ENCODE measurements around the gene TCN2.
"Not testable (repeated sequence)": the region's sequence is repeated elsewhere in the genome, so short reads cannot be mapped to it uniquely, and the experiment has no call there.

The TCN2 gene

GRCh38 chr22:30606455-30607299 is at the start of gene TCN2:
TSS of gene TCN2 (plus strand) at chr22:30607174. CDS start at chr22:30607332, 158 bp downstream.
- peak in 1 of 2 donors; percentile 3 for DNase-seq (ENCODE audit: low read depth in 2 of 2)

- DNase-seq (ENCODE audit: low read depth in 2 of 2): no peak
Measured at GRCh38 chr22:30557243-30557642, 49.7 kb upstream of the TCN2 start.

- no peak for DNase-seq (ENCODE audit: low read depth in 2 of 2)
Measured at GRCh38 chr22:30559889-30560288, 47.1 kb upstream of the TCN2 start.

- not testable (repeated sequence) for DNase-seq (ENCODE audit: low read depth in 2 of 2)
Measured at GRCh38 chr22:30560643-30561202, 46.3 kb upstream of the TCN2 start.

- no peak for DNase-seq (ENCODE audit: low read depth in 2 of 2)
Measured at GRCh38 chr22:30561402-30562189, 45.4 kb upstream of the TCN2 start.

GRCh38 chr22:30562366-30562765 is 44.6 kb upstream of the TCN2 start:
- no peak for DNase-seq (ENCODE audit: low read depth in 2 of 2)

GRCh38 chr22:30564045-30564760 is 42.8 kb upstream of the TCN2 start:
- no peak for DNase-seq (ENCODE audit: low read depth in 2 of 2)

GRCh38 chr22:30564761-30565119 is 42.2 kb upstream of the TCN2 start:
- no peak for DNase-seq (ENCODE audit: low read depth in 2 of 2)

- no peak for DNase-seq (ENCODE audit: low read depth in 2 of 2)
Measured at GRCh38 chr22:30565341-30565740, 41.6 kb upstream of the TCN2 start.

- no peak for DNase-seq (ENCODE audit: low read depth in 2 of 2)
Measured at GRCh38 chr22:30566125-30566524, 40.8 kb upstream of the TCN2 start.

GRCh38 chr22:30567277-30567676 is 39.7 kb upstream of the TCN2 start:
- DNase-seq (ENCODE audit: low read depth in 2 of 2): not testable (repeated sequence)

- no peak for DNase-seq (ENCODE audit: low read depth in 2 of 2)
Measured at GRCh38 chr22:30568137-30568805, 38.7 kb upstream of the TCN2 start.

- no peak for DNase-seq (ENCODE audit: low read depth in 2 of 2)
Measured at GRCh38 chr22:30569674-30570202, 37.2 kb upstream of the TCN2 start.

GRCh38 chr22:30572210-30572609 is 34.8 kb upstream of the TCN2 start:
- no peak for DNase-seq (ENCODE audit: low read depth in 2 of 2)

GRCh38 chr22:30572840-30573593 is 34.0 kb upstream of the TCN2 start:
- no peak for DNase-seq (ENCODE audit: low read depth in 2 of 2)

- no peak for DNase-seq (ENCODE audit: low read depth in 2 of 2)
Measured at GRCh38 chr22:30573594-30574094, 33.3 kb upstream of the TCN2 start.

GRCh38 chr22:30574095-30574981 is 32.6 kb upstream of the TCN2 start, which contains the start of gene GAL3ST1:
TSS of gene GAL3ST1 (minus strand) at chr22:30574665. CDS start at chr22:30557392, 17,273 bp downstream.
- DNase-seq (ENCODE audit: low read depth in 2 of 2): no peak

GRCh38 chr22:30574997-30575671 is 31.8 kb upstream of the TCN2 start:
- no peak for DNase-seq (ENCODE audit: low read depth in 2 of 2)
